HepG2 (cell line): ENCODE data around the gene PSMG1. TPM values are rescaled to one million over a fixed set of nuclear protein-coding genes. Genes with fewer than 3 reads are reported as not detected.

ENCODE experiments used
- ARHGAP35 ChIP-seq: sonication (generic); formaldehyde crosslinking; IDR thresholded peaks from 2 replicates; pipeline ENCODE4 v1.9.0; 2022; ENCODE audit warnings: mild to moderate bottlenecking, inconsistent platforms, moderate library complexity, missing genetic modification reagents, borderline replicate concordance
- ARID3A ChIP-seq: IDR thresholded peaks from 2 replicates; pipeline ENCODE4 v1.6.1; 2012; ENCODE audit warnings: low read depth, low read length, improper control_type of control experiment
- ARNTL ChIP-seq: sonication (generic); formaldehyde crosslinking; IDR thresholded peaks from 2 replicates; pipeline ENCODE4 v1.4.0; 2020; ENCODE audit warnings: mild to moderate bottlenecking, missing genetic modification reagents
- BHLHE40 ChIP-seq: IDR thresholded peaks from 2 replicates; pipeline ENCODE4 v1.6.1; 2011; ENCODE audit warnings: low read length, improper control_type of control experiment
- DDIT3 ChIP-seq: sonication (generic); formaldehyde crosslinking; IDR thresholded peaks from 2 replicates; pipeline ENCODE4 v1.4.0; 2020; ENCODE audit warnings: mild to moderate bottlenecking, missing genetic modification reagents
- GMEB1 ChIP-seq: sonication (generic); formaldehyde crosslinking; IDR thresholded peaks from 2 replicates; pipeline ENCODE4 v1.5.1; 2020; ENCODE audit warnings: missing genetic modification reagents, mild to moderate bottlenecking, borderline replicate concordance
- IRF1 ChIP-seq: sonication (generic); formaldehyde crosslinking; IDR thresholded peaks from 2 replicates; pipeline ENCODE4 v1.4.0; 2020; ENCODE audit warnings: low read depth, mild to moderate bottlenecking, missing genetic modification reagents
- KDM1A ChIP-seq: IDR thresholded peaks from 2 replicates; pipeline ENCODE4 v1.6.1; 2016; ENCODE audit warnings: missing compliant biosample characterization
- MED1 ChIP-seq: sonication (generic); formaldehyde crosslinking; IDR thresholded peaks from 2 replicates; pipeline ENCODE4 v1.4.0; 2020; ENCODE audit warnings: missing genetic modification reagents
- PREB ChIP-seq: sonication (generic); formaldehyde crosslinking; IDR thresholded peaks from 2 replicates; pipeline ENCODE4 v1.4.0; 2020; ENCODE audit warnings: missing genetic modification reagents
- SKIL ChIP-seq: sonication (generic); formaldehyde crosslinking; IDR thresholded peaks from 2 replicates; pipeline ENCODE4 v1.8.0; 2022; ENCODE audit warnings: missing genetic modification reagents, mild to moderate bottlenecking, moderate library complexity, borderline replicate concordance
- SPEN ChIP-seq: sonication (generic); formaldehyde crosslinking; IDR thresholded peaks from 2 replicates; pipeline ENCODE4 v1.5.1; 2020; ENCODE audit warnings: low read depth, mild to moderate bottlenecking, missing genetic modification reagents
- ZBTB38 ChIP-seq: sonication (generic); formaldehyde crosslinking; IDR thresholded peaks from 2 replicates; pipeline ENCODE4 v1.5.1; 2020; ENCODE audit warnings: mild to moderate bottlenecking, missing genetic modification reagents
- ZNF224 ChIP-seq: sonication (generic); formaldehyde crosslinking; IDR thresholded peaks from 2 replicates; pipeline ENCODE4 v1.5.0; 2020; ENCODE audit warnings: mild to moderate bottlenecking, missing genetic modification reagents
- ZNF275 ChIP-seq: sonication (generic); formaldehyde crosslinking; IDR thresholded peaks from 2 replicates; pipeline ENCODE4 v1.8.0; 2022; ENCODE audit warnings: missing genetic modification reagents, mild to moderate bottlenecking, inconsistent platforms, borderline replicate concordance
- ZNF326 ChIP-seq: sonication (generic); formaldehyde crosslinking; IDR thresholded peaks from 2 replicates; pipeline ENCODE4 v1.4.0; 2020; ENCODE audit warnings: missing genetic modification reagents, borderline replicate concordance
- ZNF704 ChIP-seq: sonication (generic); formaldehyde crosslinking; IDR thresholded peaks from 2 replicates; pipeline ENCODE4 v1.8.1; 2023; ENCODE audit warnings: mild to moderate bottlenecking, inconsistent platforms, moderate library complexity, missing genetic modification reagents, borderline replicate concordance
- polyA plus RNA-seq, 8 experiments: library from polyadenylated mRNA; depleted of rRNA in 3 of 8; stranded (reverse) in 7 of 8; unstranded in 1 of 8; fragments of >200 nt; fragmentation: Illumina TruSeq in 4 of 8; extraction: Trizol in 4 of 8; gene quantifications; 2 replicates each; pipeline versions ENCODE4 v1.2.1 to v1.2.3, GENCODE V29; 2011 to 2016; ENCODE audit warnings: low read depth in 4 of 8, missing spikeins in 1 of 8, mixed read lengths in 1 of 8; ENCODE audit not compliant: insufficient read depth in 1 of 8
- total RNA-seq, 5 experiments: library from RNA; depleted of rRNA; stranded (reverse); fragments of >200 nt; fragmentation: Illumina TruSeq; extraction: Trizol; gene quantifications; 2 replicates each; pipeline ENCODE4 v1.2.3, GENCODE V29; 2016; ENCODE audit warnings: low read depth in 1 of 5

Gene PSMG1
- total and polyA plus RNA-seq, 2 of the 13 experiments (the other 11 are each of a cell fraction or from before 2014, with no cell fraction given), result 63.6 to 173 TPM

GRCh38 chr21:39183272-39184049 lies at the start of gene PSMG1 (continued):
- TF ChIP-seq IRF1 (0 out of 2 replicates have a peak, but pooled peaks have one; percentile 70), PREB (CRISPR knock-in tag) (no peak), DDIT3 (no peak), ZNF326 (CRISPR knock-in tag) (no peak), MED1 (CRISPR knock-in tag) (peak; percentile 62), BHLHE40 (peak; percentile 21; the same call in 1 of the 2 replicates), ARNTL (CRISPR knock-in tag) (0 out of 2 replicates have a peak, but pooled peaks have one; percentile 55), ZNF275 (CRISPR knock-in tag) (peak; percentile 85), SKIL (CRISPR knock-in tag) (no peak), ZBTB38 (CRISPR knock-in tag) (peak; percentile 40; the same call in 1 of the 2 replicates), KDM1A (CRISPR knock-in tag) (peak; percentile 21; the same call in 1 of the 2 replicates), ARID3A (no peak), GMEB1 (CRISPR knock-in tag) (peak; percentile 84), ZNF704 (peak; percentile 38; the same call in 1 of the 2 replicates), ZNF224 (CRISPR knock-in tag) (no peak), SPEN (CRISPR knock-in tag) (peak; percentile 69; the same call in 1 of the 2 replicates), ARHGAP35 (CRISPR knock-in tag) (peak; percentile 84)
